Tibial nerve (tissue), 4 donors: ENCODE results near the gene CYS1.

Experiments
- EP300 ChIP-seq, 2 donors: sonication (generic); formaldehyde crosslinking; IDR thresholded peaks; one replicate each; pipeline ENCODE4 v1.6.1; 2017; ENCODE audit warnings: antibody characterized with exemption in 2 of 2, mild to moderate bottlenecking in 1 of 2
- TF ChIP-seq, protein P1 (sequence below), 5 experiments: fragments of 200-600 bp in 3 of 5; fragments of 450-650 bp in 2 of 5; sonication (generic) in 3 of 5; IDR thresholded peaks; one replicate each; pipeline ENCODE4 v1.5.1; 2016 to 2019; ENCODE audit warnings: antibody characterized with exemption in 5 of 5, mild to moderate bottlenecking in 3 of 5, moderate library complexity in 2 of 5

DNA sequence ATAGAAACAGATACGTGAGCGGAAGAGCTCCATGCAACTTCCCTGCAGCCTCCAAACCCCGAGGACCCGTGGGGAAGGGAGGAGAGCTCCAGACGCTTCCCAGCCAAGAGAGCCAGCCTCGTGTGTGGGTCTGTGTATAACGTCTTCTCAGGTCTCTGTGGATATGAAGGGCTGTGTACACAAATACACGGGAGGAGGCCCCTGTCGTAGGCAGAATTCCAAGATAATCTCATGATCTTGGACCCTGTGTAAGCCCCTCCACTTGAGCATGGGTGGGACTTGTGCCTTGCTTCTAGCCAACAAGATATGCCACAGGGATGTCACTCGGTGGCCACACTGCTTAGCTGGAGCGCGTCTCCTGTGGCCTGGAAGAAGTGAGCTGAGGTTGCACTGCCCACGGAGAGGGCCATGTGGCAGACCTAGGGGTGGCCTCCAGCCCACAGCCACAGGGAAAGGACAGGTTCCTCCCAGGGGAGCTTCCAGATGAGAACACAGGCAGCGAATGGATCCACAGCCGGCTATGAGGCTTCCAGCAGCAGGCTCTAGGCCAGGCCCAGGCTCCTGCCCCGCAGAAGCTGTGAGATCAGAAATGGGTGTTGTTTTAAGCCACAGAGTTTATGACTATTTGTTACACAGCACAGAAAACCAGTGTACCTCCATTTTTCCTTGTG is 52.4 kb downstream of the CYS1 start:
- no peak for TF ChIP-seq EP300 (IDR thresholded peaks at IDR 0.05)
- TF ChIP-seq, protein P1, sequence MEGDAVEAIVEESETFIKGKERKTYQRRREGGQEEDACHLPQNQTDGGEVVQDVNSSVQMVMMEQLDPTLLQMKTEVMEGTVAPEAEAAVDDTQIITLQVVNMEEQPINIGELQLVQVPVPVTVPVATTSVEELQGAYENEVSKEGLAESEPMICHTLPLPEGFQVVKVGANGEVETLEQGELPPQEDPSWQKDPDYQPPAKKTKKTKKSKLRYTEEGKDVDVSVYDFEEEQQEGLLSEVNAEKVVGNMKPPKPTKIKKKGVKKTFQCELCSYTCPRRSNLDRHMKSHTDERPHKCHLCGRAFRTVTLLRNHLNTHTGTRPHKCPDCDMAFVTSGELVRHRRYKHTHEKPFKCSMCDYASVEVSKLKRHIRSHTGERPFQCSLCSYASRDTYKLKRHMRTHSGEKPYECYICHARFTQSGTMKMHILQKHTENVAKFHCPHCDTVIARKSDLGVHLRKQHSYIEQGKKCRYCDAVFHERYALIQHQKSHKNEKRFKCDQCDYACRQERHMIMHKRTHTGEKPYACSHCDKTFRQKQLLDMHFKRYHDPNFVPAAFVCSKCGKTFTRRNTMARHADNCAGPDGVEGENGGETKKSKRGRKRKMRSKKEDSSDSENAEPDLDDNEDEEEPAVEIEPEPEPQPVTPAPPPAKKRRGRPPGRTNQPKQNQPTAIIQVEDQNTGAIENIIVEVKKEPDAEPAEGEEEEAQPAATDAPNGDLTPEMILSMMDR (IDR thresholded peaks at IDR 0.05) = no peak
